Measurements from ENCODE around the gene NRXN2.

Gene NRXN2

GRCh38 chr11:64560139-64560771 is 162.7 kb downstream of the NRXN2 start:
- no peak for DNase-seq

- no peak for DNase-seq
Observed at GRCh38 chr11:64559351-64560138, 163.5 kb downstream of the NRXN2 start.

- DNase-seq = no peak
Observed at GRCh38 chr11:64558869-64559268, 164.1 kb downstream of the NRXN2 start.

- no peak for DNase-seq
Observed at GRCh38 chr11:64558065-64558745, 164.8 kb downstream of the NRXN2 start.

- DNase-seq = no peak
Observed at GRCh38 chr11:64556721-64557250, 166.2 kb downstream of the NRXN2 start.
